ENCODE results near the gene FAAP20. TPM values are rescaled to one million over a fixed set of nuclear protein-coding genes. Genes with fewer than 3 reads are reported as not detected.

FAAP20 gene
- total and polyA plus RNA-seq, 9 of the 15 experiments (the other 6 are each of a cell fraction or from before 2014, with no cell fraction given), result 0.58 to 143 (median 9.9) TPM

DNA sequence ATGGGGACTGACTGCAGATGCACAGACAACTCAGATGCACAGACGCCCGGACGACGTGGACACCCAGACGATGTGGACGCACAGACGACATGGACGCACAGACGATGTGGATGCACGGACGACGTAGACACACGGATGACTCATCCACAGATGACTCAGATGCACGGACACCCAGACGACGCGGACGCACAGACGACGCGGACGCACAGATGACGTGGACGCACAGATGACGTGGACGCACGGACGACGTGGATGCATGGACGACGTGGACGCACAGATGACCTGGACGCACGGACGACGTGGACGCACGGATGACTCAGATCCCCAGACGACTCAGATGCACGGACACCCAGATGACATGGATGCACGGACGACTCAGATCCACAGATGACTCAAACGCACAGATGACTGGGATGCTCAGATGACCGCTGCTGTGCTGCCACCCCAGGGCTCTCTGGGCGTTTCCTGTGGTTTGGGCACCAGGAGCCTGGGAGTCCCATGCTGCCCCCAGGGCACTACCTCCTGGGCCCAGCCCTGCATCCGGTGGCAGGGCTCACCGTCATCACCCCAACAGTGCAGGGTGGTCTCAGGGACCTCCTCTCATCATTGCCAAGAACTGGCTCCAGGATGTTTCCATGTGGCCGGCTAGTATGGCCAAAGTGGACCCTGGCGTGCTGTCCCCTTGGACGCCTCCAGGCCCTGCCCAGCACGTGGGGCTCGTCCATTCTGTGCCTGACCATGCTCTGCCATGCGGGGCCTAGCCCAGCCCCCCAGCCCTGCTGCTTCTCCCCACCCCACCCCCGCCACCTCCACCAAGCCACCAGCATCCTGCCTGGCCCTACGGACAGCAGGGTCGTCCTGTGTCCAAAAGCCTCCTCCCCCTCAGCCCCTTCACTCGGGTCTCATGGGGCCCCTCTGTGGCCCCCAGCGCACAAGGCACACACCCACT is 14.0 kb downstream of the FAAP20 start (continued):
- TF ChIP-seq ZNF695 (CRISPR knock-in tag; IDR thresholded peaks at IDR 0.05), result no peak
- TF ChIP-seq, protein P1, sequence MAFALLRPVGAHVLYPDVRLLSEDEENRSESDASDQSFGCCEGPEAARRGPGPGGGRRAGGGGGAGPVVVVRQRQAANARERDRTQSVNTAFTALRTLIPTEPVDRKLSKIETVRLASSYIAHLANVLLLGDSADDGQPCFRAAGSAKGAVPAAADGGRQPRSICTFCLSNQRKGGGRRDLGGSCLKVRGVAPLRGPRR (CRISPR knock-in tag; IDR thresholded peaks at IDR 0.05), result no peak
- TF ChIP-seq, protein P2, sequence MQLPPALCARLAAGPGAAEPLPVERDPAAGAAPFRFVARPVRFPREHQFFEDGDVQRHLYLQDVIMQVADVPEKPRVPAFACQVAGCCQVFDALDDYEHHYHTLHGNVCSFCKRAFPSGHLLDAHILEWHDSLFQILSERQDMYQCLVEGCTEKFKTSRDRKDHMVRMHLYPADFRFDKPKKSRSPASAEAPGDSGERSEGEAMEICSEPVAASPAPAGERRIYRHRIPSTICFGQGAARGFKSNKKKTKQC (CRISPR knock-in tag; IDR thresholded peaks at IDR 0.05), result no peak; the same call in 1 of the 2 replicates
- no peak for TF ChIP-seq ZNF766 (CRISPR knock-in tag; conservative IDR thresholded peaks at IDR 0.05)
- TF ChIP-seq CHD4 (IDR thresholded peaks at IDR 0.05; ENCODE audit: insufficient read depth, insufficient replicate concordance, low read depth, low read length, poor library complexity, severe bottlenecking), result no peak
- TF ChIP-seq ZNF584 (CRISPR knock-in tag; IDR thresholded peaks at IDR 0.05; ENCODE audit: low read depth), result no peak
- TF ChIP-seq, protein P3, sequence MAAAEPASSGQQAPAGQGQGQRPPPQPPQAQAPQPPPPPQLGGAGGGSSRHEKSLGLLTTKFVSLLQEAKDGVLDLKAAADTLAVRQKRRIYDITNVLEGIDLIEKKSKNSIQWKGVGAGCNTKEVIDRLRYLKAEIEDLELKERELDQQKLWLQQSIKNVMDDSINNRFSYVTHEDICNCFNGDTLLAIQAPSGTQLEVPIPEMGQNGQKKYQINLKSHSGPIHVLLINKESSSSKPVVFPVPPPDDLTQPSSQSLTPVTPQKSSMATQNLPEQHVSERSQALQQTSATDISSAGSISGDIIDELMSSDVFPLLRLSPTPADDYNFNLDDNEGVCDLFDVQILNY (CRISPR knock-in tag; IDR thresholded peaks at IDR 0.05), result no peak
- peak; percentile 90 for TF ChIP-seq HCFC1 (IDR thresholded peaks at IDR 0.05; ENCODE audit: low read depth, low read length)
- TF ChIP-seq SMARCE1 (IDR thresholded peaks at IDR 0.05), result peak; percentile 78; the same call in 1 of the 2 replicates
- no peak for TF ChIP-seq ZEB2 (IDR thresholded peaks at IDR 0.05)
- peak; percentile 76; the same call in 1 of the 2 replicates for TF ChIP-seq BACH1 (tag; IDR thresholded peaks at IDR 0.05)
- TF ChIP-seq TGIF2 (CRISPR knock-in tag; IDR thresholded peaks at IDR 0.05), result no peak
- no peak for TF ChIP-seq PTRF (tag; IDR thresholded peaks at IDR 0.05)
- no peak for TF ChIP-seq CHCHD3 (CRISPR knock-in tag; IDR thresholded peaks at IDR 0.05)
- TF ChIP-seq HOXB6 (CRISPR knock-in tag; IDR thresholded peaks at IDR 0.05; ENCODE audit: borderline replicate concordance), result no peak
- TF ChIP-seq KLF16 (IDR thresholded peaks at IDR 0.05), result no peak
- TF ChIP-seq, protein P4, sequence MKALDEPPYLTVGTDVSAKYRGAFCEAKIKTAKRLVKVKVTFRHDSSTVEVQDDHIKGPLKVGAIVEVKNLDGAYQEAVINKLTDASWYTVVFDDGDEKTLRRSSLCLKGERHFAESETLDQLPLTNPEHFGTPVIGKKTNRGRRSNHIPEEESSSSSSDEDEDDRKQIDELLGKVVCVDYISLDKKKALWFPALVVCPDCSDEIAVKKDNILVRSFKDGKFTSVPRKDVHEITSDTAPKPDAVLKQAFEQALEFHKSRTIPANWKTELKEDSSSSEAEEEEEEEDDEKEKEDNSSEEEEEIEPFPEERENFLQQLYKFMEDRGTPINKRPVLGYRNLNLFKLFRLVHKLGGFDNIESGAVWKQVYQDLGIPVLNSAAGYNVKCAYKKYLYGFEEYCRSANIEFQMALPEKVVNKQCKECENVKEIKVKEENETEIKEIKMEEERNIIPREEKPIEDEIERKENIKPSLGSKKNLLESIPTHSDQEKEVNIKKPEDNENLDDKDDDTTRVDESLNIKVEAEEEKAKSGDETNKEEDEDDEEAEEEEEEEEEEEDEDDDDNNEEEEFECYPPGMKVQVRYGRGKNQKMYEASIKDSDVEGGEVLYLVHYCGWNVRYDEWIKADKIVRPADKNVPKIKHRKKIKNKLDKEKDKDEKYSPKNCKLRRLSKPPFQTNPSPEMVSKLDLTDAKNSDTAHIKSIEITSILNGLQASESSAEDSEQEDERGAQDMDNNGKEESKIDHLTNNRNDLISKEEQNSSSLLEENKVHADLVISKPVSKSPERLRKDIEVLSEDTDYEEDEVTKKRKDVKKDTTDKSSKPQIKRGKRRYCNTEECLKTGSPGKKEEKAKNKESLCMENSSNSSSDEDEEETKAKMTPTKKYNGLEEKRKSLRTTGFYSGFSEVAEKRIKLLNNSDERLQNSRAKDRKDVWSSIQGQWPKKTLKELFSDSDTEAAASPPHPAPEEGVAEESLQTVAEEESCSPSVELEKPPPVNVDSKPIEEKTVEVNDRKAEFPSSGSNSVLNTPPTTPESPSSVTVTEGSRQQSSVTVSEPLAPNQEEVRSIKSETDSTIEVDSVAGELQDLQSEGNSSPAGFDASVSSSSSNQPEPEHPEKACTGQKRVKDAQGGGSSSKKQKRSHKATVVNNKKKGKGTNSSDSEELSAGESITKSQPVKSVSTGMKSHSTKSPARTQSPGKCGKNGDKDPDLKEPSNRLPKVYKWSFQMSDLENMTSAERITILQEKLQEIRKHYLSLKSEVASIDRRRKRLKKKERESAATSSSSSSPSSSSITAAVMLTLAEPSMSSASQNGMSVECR (CRISPR knock-in tag; IDR thresholded peaks at IDR 0.05), result no peak; the same call in 1 of the 2 replicates
- TF ChIP-seq ZFP36 (IDR thresholded peaks at IDR 0.05; ENCODE audit: low read depth, low read length, partially characterized antibody), result peak; percentile 81
